GM21529 (cell line): ENCODE measurements around the gene TMPRSS11A.
A peak's percentile ranks its signal among the peaks of the same experiment; 100 is the strongest.

Source experiments
- ATAC-seq: cut with Tn5 transposase; IDR thresholded peaks from one replicate; pipeline ENCODE4 v1.9.1; 2021; ENCODE audit not compliant: unreplicated experiment

Gene TMPRSS11A

DNA sequence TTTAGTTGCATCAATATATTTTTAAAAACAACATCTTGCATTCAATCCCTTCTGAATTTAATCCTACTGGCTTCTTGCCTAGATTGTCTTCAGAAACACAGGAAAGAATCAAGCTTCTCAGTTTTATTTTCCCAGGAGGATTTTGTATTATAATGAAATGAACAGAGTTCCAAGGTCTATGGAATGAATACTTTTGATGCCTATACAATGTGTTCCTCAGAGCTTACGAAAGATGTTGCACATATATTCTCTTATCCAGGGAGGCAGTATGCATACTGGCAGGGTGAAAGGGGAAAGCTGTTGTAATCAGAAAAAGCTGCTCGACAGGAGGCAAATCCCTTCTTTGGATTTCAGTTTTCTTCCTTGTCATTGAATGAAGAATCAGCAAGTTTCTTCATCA, 88.3 kb downstream of the TMPRSS11A start:
- no peak for ATAC-seq

DNA sequence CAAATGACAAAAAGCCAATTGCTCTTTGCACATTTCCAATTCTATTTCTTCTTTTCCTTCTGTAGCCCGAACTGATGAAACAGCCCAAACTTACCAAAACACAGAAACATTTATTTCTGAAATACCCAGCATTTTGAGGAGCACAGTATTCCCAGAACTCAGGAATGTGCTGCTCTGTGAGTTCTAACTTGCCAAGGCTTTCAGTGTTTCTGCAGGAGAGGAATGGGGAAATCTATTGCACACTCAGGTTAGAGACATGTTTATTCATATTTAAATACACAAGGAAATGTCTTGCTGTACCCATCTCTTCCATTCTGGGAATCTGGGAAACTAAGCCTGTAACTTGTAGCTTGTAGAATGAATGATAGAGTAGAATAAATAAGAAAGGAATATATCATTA, 90.2 kb downstream of the TMPRSS11A start:
- ATAC-seq = no peak

DNA sequence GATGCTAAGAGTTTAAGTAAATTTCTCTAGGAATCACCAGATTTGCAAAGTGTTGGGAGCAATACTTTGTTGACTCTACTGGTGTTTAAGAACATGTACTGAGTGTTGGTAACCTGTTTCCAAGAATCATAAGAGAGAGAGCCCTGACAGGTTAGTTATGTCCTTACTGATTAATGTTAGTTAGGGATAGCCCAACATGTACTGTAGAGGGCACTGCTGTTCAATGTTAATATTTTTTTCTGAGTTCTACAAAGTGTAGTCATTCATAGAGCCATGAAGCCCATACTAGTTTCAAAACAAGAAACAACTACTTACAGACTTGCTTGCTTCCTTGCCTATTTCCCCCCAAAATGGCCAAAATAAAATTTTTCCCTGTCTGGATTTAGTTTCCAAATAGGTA, 91.4 kb downstream of the TMPRSS11A start:
- ATAC-seq = peak; percentile 92

DNA sequence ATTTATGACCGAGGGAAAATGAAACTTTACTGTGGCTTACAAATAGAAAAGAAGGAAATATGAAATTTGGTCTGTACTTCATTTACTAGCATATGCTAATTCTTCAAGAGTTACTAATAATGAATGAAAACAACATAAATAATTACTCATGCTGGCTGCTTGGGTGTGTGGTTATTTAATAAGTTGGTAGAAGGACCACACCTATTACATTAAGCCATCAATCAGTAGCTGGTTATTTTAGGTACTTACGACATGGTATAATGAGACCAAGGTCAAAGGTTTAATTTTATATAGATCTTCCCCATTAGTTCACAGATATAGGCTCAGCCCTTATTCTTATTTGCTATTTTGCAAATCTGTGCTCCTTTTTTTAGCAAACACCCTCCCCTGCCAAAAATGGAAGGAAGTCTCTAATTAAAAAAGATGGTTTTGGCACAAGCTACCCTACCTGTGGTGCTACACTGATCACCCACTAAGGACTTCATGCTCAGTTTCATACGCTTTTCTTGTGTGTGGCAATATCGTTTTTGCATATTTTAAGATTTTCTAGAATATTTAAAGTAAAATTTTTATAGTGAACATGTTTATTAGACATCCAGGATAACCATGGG, 93.6 kb downstream of the TMPRSS11A start:
- ATAC-seq = no peak

DNA sequence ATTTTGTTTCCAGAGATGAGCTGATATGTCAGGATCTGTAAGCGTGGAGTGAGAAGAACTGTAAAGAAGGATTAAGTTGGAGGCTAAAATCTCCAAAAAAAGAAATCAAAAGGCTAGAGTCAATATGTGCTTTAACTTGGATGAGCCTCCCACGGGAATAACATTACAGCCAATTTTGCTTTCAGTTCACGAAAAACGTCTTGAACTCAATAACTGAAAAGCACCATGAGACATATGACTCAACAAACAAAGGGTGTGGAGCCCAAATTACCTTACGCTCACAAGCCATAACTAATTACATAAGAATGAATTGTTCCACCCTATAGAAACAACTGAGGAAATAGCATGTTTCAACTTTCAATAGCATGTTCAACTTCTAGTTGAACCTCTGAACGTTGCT, 101.8 kb downstream of the TMPRSS11A start:
- ATAC-seq = no peak
